Ishikawa (cell line): Measurements from ENCODE around the gene RTN1.

Source experiments
- EP300 ChIP-seq: IDR thresholded peaks from 2 replicates; pipeline ENCODE4 v1.6.1; 2012; ENCODE audit warnings: borderline replicate concordance
- NFIC ChIP-seq: IDR thresholded peaks from 2 replicates; pipeline ENCODE4 v1.6.1; 2012

- TF ChIP-seq EP300, result no peak
- TF ChIP-seq NFIC, result no peak
Measured at GRCh38 chr14:59688224-59689170, 182.1 kb downstream of the RTN1 start.
